Right hindlimb (tissue), 1 donor: ENCODE measurements around the gene ERBB2.
A peak's percentile ranks its signal among the peaks of the same experiment; 100 is the strongest.

Experiments
- DNase-seq: peaks from one replicate; pipeline ENCODE4 v3.0.0-alpha.2; 2018

Gene ERBB2

DNA sequence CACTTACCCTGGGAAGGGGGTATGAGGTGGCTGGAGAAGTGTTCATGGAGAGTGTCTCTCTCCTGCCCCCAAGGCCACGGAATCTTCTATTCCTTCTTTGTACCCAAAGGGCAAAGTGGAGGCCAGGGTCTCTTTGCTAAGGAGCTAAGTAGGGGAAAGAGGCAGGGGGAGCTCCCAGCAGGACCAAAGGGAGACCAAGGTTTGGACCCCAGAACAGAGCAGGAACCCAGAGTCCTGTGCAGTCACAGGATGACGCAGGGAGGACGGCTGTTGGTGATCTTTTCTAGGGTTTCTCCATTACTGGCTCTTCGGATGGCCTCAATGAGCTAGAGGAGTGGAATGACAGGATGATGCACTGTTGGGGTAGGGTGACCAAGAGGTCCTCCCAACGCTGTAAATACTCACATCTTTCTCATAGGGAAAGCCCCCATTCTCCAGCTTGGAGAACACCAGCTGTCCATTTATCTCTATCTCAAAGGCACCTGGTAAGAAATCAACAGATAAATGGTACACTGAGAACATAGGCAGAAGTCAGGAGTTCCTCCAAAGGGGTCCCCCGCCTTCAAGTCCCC, 29.5 kb downstream of the ERBB2 start:
- no peak for DNase-seq

- DNase-seq, result peak; percentile 93
Observed at GRCh38 chr17:39730095-39730921, 30.4 kb downstream of the ERBB2 start, which contains the start of gene MIEN1. Gene MIEN1, minus strand, starts transcription at chr17:39730532. Its CDS starts 37 bp downstream, at chr17:39730495.

DNA sequence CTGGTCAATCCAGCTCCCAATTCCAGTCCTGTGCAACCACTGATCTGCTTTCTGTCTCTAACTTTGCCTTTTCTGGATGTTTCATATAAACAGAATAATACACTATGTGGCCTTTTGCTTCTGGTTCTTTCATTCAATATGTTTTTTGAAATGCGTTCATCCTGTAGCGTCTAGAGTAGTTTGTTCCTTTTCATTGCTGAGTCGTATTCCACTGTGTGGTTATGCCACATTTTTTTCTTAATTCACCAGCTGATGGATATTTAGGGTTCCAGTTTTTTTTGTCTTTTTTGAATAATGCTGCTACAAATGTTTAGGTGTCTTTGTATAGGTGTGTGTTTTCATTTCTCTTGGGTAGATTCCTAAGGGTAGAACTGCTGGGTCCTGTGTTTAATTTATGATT, 32.7 kb downstream of the ERBB2 start:
- no peak for DNase-seq

GRCh38 chr17:39735882-39736281, 36.0 kb downstream of the ERBB2 start:
- DNase-seq, result no peak

GRCh38 chr17:39736319-39737165, 36.7 kb downstream of the ERBB2 start:
- DNase-seq, result no peak

DNA sequence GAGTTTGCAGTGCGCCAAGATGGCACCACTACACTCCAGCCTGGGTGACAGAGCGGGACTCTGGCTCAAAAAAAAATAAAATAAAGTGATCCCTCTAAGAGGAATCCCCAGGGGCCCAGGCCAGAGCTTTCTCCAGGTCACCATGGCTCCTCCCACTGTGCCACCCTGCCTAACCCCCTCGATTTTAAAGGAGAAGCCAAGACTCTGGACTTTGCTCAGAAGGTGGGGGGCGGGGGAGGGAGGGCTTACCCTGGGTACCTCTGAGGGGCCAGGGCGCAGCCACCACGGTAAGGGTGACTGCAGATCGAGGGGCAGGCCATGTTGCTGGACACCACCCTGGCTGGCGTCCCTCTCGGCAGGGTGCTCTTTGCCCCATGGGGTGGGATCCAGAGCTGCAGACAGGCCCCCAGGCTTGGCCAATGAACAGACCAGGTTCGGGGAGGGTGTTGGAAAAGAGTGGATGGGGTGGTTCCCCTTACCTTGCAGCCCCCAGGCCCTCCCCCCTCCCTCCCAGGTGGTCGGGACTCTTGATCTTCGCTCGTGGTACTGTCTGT, 37.4 kb downstream of the ERBB2 start:
- DNase-seq, result no peak

GRCh38 chr17:39737760-39738567, 38.1 kb downstream of the ERBB2 start, which contains the start of gene GRB7:
Gene GRB7, plus strand, starts transcription at chr17:39737938. Its CDS starts 4,364 bp downstream, at chr17:39742302.
- no peak for DNase-seq

DNA sequence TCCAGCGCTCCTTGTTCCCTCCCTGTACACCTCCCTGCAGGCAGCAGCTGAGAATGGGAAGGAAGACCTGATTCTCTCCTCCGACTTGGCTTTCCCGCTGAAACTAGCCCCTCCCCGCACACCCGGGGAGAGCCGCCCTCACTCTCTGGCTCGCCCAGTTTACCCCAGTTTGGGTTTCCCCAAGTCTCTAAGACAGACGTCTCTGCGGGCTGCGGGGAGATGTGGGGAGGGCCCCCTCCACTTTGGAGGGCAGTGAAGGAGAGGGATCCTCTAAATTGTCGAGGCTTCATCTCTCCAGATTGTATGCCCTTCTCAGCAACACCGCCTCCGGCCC, 38.7 kb downstream of the ERBB2 start:
- no peak for DNase-seq

- no peak for DNase-seq
Observed at GRCh38 chr17:39738983-39739884, 39.4 kb downstream of the ERBB2 start.

GRCh38 chr17:39739885-39740356, 40.1 kb downstream of the ERBB2 start:
- no peak for DNase-seq

DNA sequence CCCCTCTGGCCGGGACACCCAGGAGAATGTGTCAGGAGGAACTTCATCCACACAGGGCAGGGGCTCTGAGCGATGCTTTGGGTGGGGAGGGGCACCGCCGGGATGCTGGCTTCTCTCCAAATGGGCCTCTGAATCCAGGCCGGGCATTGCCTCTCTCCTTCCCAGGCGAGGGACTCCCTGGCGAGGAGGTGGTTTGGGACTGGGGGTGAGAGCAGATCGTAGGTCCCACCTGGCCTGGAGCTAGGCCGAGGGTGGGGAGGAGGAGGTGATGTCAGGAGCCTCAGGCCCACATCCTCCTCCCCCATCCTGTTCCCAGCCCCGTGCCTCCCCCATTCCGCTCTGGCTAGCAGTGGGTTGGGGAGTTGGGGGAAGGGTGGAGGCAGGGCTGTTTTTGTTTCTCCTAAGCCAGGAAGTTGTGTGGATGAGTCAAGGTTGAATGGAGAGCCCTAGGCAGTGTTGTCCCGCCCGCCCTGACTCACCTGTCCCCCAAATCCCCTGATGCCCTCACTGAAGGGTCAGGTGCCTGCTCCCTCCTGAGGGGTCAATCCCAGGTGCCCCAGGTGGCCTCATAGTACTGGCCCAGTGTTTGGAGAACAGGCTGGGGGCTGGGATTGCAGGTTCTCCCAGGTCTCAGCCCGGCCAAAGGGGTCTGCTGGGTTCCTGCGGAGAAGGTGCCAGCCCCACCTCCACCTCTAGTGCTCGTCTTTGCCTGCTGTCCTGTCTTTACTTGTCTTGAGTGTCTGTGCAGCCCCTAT, 40.7 kb downstream of the ERBB2 start:
- no peak for DNase-seq

DNA sequence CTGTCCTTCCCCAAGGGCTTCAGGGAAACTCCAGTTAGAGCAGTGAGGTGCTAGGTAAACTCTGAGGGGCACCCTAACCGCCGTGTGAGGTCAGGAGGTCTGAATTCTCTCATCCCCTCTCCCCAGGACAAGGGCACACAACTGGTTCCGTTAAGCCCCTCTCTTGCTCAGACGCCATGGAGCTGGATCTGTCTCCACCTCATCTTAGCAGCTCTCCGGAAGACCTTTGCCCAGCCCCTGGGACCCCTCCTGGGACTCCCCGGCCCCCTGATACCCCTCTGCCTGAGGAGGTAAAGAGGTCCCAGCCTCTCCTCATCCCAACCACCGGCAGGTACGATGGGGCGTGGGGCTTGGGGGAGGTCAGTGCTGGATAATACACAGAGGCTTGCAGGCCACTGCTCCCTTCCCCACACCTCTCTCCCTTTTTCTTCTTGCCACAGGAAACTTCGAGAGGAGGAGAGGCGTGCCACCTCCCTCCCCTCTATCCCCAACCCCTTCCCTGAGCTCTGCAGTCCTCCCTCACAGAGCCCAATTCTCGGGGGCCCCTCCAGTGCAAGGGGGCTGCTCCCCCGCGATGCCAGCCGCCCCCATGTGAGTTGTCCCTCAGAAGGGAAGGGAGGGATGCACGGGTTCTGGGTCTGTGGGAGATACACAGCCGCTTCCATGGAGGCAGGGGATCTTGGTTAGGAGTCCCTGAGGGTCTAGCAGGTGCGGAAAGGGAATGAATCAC, 42.4 kb downstream of the ERBB2 start:
- DNase-seq, result no peak

DNA sequence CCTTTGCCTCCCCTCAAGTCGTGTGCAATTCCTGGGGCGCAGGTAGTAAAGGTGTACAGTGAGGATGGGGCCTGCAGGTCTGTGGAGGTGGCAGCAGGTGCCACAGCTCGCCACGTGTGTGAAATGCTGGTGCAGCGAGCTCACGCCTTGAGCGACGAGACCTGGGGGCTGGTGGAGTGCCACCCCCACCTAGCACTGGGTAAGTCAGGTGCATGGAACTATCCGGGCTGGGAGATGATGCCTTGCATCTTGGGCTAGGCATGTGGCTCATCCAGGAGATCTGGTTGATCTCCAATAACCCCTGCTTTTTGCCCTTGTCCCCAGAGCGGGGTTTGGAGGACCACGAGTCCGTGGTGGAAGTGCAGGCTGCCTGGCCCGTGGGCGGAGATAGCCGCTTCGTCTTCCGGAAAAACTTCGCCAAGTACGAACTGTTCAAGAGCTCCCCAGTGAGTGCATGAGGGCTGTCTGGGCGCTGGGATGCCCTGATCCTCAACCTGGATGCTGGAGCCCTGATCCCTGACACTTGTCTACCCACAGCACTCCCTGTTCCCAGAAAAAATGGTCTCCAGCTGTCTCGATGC, 43.1 kb downstream of the ERBB2 start:
- no peak for DNase-seq

GRCh38 chr17:39744075-39744835, 44.4 kb downstream of the ERBB2 start:
- DNase-seq, result no peak

GRCh38 chr17:39744836-39745215, 45.0 kb downstream of the ERBB2 start:
- no peak for DNase-seq

- no peak for DNase-seq
Observed at GRCh38 chr17:39745335-39746144, 45.7 kb downstream of the ERBB2 start.

DNA sequence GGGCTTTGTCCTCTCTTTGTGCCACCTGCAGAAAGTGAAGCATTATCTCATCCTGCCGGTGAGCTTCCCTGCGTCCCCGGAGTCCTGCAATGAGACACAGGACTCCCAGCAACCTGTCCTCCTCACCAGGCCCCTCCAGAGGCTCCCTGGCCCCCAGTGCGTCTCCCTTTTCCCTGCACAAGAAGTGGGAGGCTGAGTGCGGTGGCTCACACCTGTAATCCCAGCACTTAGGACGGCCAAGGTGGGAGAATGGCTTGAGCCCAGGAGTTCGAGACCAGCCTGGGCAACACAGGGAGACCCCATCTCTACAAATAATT, 46.2 kb downstream of the ERBB2 start:
- no peak for DNase-seq

GRCh38 chr17:39747745-39748144, 47.9 kb downstream of the ERBB2 start:
- no peak for DNase-seq
